Jurkat, Clone E6-1 (cell line): ENCODE results near the gene C16orf96.
"Not testable (repeated sequence)": the region's sequence is repeated elsewhere in the genome, so short reads cannot be mapped to it uniquely, and the experiment has no call there.

Source experiments
- DNase-seq: peaks from one replicate; pipeline ENCODE4 v3.0.0-alpha.2; 2011; ENCODE audit warnings: low read depth, low spot score
- H3K4me3 ChIP-seq: 2 replicates; pipeline ENCODE4 v1.5.1; 2011; ENCODE audit warnings: mild to moderate bottlenecking, low read length, control low read depth, moderate library complexity

Gene C16orf96

DNA sequence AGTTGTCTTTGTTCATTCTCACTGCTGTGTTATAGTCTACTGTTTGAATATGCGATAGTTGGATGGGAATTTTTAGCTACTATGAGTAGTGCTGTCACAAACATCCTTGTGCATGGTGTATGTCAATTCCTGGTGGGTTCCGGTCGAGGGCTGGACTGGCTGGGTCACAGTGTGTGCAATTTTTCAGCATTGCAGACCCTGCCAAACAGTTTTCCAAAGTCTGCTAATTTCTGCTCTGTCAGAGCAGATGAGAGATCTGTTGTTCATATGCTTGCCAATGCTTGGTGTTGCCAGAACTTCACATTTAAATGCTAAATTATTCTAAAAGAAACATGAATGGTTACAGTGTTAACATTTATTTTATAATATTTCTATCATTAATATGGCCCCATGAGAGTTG lies 3.6 kb upstream of the C16orf96 start:
- no peak for DNase-seq
- no peak overlapping the region for H3K4me3 ChIP-seq

GRCh38 chr16:4556580-4556979 lies 440 bp downstream of the C16orf96 start:
- no peak overlapping the region for H3K4me3 ChIP-seq
- no peak for DNase-seq

DNA sequence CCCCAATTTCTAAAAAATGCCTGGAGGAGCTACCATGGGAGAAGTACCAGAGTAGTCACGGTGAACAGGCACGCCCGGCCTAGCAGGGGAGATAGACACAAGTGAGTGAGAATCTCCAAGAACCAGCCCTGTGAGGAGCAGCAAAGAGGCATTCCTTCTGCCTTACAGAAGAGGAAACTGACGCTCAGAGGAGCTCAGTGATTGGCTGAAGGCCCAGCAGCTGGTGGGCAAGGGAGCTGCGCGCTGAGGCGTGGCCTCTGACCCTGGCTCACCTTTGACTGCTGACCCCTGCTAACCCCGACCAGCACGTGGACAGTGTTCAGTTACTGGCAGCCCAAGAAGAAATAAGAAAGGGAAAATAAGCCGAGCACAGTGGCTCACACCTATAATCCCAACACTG lies 1.8 kb downstream of the C16orf96 start:
- DNase-seq, result no peak
- no peak overlapping the region for H3K4me3 ChIP-seq

GRCh38 chr16:4561596-4561995 lies 5.5 kb downstream of the C16orf96 start:
- no peak for DNase-seq
- no peak overlapping the region for H3K4me3 ChIP-seq

DNA sequence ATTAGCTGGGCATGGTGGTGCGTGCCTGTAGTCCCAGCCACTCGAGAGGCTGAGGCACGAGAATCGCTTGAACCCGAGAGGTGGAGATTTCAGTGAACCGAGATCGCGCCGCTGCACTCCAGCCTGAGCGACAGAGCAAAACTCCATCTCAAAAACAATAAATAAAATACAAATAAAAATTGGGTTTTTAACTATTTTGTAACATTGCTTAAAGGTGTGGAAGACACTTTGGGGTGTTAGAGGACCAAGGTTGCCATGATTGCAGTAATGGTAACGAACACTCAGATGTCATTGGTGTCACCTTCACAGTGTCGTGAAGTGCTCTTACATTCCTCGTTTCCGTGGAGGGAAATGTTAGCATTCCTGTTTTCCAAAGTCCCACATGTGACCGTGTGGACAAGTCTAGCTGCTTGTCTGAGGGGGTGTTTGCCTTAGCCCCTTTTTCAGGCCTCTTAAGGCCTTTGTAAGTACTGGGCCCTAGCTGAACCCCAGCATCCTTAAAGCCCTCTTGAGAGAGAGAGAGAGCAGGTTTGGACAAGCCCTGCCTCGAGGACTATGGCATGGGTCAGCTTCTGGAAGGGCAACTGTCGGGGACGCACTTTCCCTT lies 8.6 kb downstream of the C16orf96 start:
- H3K4me3 ChIP-seq, result no peak overlapping the region
- no peak for DNase-seq

DNA sequence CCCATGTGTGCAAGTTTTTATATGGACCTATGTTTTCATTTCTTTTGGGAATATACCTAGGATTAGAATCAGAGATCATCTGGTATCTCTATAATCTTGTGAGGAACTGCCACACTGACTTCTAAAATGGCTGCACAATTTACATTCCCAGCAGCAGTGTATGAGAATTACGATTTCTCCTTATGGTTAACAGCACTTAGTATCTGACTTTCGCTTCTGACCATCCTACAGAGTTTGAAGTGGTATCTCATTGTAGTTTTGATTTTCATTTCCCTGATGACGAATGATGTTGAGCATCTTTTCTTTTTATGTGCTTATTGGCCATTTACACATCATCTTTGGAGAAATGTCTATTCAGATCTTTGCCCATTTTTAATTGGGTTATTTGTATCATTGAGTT lies 10.0 kb downstream of the C16orf96 start:
- no peak for DNase-seq
- H3K4me3 ChIP-seq, result no peak overlapping the region

DNA sequence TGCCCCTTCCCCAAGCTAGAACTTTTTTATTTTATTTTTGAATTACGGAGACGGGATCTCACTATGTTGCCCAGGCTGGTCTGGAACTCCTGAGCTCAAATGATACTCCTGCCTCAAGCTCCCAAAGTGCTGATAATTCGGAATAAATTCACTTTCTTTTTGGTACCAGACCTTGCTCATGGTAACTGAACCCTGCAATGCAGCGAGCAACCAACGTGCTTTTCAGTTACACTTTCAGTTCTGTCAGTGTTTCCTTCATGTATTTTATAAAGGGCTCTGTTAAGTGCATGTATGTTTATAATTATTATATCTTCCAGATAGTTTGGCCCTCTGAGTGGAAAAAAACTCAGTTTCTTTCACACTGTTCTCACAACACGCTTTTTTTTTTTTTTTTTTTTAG lies 13.9 kb downstream of the C16orf96 start:
- DNase-seq, result no peak
- H3K4me3 ChIP-seq, result no peak overlapping the region

DNA sequence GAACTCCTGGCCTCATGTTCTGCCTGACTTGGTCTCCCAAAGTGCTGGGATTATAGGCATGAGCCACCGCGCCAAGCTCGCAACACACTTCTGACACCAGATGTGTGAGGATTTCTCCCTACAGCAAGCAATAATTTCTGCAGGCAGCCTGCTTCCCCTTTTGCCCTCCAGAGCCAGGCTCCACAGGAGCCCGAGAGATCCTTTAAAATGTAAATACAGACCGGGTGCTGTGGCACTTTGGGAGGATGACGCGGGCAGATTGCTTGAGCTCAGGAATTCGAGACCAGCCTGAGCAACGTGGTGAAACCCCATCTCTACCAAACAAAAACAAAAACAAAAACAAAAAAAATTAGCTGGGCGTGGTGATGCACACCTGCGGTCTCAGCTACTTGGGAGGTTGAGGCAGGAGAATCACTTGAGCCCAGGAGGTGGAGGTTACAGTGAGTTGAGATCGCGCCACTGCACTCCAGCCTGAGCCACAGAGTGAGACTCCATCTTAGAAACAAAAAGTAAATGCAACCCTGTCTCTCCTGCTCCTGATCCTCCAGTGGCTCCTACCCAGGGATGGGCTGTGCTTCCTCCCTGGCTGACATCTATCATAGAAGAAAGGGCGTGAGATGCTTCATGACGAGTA lies 14.7 kb downstream of the C16orf96 start:
- no peak for DNase-seq
- no peak overlapping the region for H3K4me3 ChIP-seq

- H3K4me3 ChIP-seq, result no peak overlapping the region
- no peak for DNase-seq
Observed at GRCh38 chr16:4572715-4573114, 16.6 kb downstream of the C16orf96 start.

DNA sequence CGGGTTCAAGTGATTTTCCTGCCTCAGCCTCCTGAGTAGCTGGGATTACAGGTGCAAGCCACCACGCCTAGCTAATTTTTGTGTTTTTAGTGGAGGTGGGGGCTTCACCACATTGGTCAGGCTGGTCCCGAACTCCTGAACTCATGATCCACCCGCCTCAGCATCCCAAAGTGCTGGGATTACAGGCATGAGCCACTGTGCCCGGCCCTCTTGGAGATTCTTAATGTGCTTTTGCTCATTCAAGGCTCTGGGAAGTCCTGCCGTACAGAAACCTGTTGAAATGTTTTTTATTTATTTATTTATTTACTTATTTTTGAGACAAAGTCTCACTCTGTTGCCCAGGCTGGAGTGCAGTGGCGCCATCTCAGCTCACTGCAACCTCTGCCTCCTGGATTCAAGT lies 17.8 kb downstream of the C16orf96 start:
- not testable (repeated sequence) for DNase-seq, H3K4me3 ChIP-seq

DNA sequence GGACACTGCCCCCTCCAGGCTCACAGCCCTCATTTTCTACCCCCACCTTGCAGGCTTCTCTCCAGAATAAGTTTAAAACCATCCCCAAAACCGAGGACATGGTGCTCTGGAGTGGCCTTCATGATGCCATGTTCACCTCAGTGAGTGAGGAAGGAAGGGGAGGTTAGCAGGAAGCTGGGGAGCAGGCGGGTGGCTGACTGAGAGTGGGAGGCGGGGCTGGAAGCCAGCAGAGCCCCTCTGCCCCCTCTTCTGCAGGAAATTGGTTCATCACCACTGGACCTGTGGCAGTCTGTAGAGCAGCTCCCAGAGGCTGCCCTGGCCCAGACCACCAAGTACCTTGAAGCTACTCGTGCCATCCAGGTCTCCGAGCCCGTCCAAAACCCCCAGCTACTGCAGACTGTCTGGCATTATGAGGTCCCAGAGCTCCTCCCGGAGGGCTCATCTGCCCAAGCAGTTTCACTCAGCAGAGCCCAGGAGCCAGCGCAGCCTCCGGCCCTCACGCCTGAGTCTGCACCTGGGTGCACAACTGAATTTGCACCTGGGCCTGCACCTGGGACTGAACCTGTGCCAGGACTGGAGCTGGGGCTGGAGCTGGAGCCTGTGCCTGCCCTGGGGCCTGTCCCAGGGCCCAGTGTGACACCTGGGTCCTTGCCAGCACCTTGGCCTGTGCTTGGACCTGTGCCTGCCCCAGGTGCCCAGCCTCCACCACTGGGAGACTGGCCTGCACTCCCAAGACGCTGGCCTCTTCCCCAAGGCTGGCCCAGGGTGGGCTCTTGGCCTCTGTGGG lies 19.0 kb downstream of the C16orf96 start:
- DNase-seq, result no peak
- no peak overlapping the region for H3K4me3 ChIP-seq

DNA sequence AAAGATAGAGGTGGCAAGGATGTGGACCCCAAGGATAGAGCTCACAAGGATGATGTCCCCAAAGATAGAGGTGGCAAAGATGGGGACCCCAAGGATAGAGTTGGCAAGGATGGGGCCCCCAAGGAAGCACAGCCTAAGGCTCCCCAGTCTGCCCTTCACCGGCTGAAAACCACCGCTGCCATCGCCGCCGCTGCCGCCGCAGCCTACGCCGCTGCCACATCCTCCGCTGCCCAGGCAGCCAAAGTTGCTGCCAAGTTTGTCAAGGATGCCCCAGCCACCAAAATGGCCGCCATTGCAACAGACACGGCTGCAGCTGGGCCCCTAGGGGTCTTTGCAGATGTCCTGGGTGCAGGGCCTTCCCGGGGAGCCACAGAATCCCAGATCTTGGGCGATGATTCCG lies 19.9 kb downstream of the C16orf96 start:
- no peak for DNase-seq

DNA sequence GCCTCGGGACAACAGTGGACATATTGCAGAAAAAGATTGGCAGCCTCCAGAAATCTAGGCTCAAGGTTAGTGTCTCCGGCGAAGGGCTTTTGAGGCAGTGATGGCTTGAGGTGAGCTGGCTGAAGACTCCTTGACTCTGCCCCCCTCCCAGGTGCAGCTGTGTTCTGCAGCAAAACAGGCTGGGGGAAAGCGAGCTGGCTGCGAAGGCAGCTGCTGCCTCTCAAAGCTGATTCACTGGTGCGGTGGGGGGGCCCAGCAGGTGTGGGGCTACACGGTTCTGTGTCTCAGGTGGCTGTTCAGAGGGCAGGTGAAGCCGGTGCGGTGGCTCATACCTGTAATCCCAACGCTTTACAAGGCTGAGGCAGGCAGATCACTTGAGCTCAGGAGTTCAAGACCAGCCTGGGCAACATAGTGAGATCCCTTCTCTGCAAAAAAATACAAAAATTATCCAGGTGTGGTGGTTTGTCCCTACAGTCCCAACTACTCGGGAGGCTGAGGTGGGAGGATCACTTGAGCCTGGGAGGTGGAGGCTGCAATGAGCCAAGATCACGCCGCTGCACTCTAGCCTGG lies 22.9 kb downstream of the C16orf96 start:
- H3K4me3 ChIP-seq, result no peak overlapping the region
- DNase-seq, result no peak

More for the DNA sequence above, 19.9 kb downstream of the C16orf96 start:
- no peak overlapping the region for H3K4me3 ChIP-seq

GRCh38 chr16:4580250-4580649 lies 24.1 kb downstream of the C16orf96 start:
- no peak overlapping the region for H3K4me3 ChIP-seq
- DNase-seq, result no peak

- H3K4me3 ChIP-seq, result no peak overlapping the region
- DNase-seq, result no peak
Observed at GRCh38 chr16:4583906-4584305, 27.8 kb downstream of the C16orf96 start.

DNA sequence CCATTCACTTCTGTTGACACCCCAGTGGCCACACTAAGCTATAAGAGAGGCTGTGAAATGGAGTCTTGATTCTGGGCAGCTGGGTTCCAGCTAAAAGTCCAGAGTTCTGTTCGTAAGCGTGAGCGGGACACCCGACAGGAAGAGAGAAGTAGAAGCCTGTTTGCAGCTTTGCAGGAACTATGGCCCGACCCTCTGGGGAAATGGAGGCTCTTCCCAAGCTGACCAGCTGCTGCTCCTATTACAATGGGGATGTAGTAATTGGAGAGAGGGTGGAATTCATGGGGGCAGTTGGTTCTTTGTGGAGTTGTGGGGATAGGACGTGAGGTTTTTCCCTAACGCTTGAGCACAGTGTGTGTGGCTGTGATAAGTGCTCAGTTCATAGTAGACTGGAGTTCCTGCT lies 30.2 kb downstream of the C16orf96 start:
- no peak overlapping the region for H3K4me3 ChIP-seq

GRCh38 chr16:4588386-4588785 lies 32.2 kb downstream of the C16orf96 start:
- DNase-seq, result no peak

More for the DNA sequence above, 30.2 kb downstream of the C16orf96 start:
- no peak for DNase-seq

GRCh38 chr16:4588961-4589360 lies 32.8 kb downstream of the C16orf96 start:
- H3K4me3 ChIP-seq, result no peak overlapping the region
- no peak for DNase-seq

More at GRCh38 chr16:4588386-4588785, 32.2 kb downstream of the C16orf96 start:
- H3K4me3 ChIP-seq, result no peak overlapping the region

DNA sequence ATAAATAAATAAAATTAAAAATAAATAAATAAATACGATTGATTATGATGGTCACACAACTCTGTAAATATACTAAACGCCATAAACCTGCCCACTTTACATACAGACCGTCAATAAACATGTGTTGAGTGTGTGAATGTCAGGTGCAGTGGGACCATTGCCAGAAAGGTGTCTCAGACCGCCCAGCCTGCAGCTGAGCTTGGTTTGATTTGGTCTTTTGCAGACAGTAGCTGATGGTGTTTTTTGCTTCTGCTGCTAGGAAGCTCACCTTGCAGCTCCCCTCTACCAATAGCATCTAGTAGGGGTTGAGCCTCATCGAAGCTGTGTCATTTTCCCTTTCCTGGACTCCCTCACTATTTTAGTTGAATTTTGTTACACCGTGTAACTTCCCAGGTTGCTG lies 35.1 kb downstream of the C16orf96 start:
- no peak for DNase-seq
- H3K4me3 ChIP-seq, result no peak overlapping the region
